HG03039 (cell line): Measurements from ENCODE around the gene SLC15A1.

Experiments
- ATAC-seq: cut with Tn5 transposase; IDR thresholded peaks from one replicate; pipeline ENCODE4 v1.9.1; 2021; ENCODE audit warnings: mild to moderate bottlenecking, moderate library complexity; ENCODE audit not compliant: unreplicated experiment

SLC15A1 gene, protein sequence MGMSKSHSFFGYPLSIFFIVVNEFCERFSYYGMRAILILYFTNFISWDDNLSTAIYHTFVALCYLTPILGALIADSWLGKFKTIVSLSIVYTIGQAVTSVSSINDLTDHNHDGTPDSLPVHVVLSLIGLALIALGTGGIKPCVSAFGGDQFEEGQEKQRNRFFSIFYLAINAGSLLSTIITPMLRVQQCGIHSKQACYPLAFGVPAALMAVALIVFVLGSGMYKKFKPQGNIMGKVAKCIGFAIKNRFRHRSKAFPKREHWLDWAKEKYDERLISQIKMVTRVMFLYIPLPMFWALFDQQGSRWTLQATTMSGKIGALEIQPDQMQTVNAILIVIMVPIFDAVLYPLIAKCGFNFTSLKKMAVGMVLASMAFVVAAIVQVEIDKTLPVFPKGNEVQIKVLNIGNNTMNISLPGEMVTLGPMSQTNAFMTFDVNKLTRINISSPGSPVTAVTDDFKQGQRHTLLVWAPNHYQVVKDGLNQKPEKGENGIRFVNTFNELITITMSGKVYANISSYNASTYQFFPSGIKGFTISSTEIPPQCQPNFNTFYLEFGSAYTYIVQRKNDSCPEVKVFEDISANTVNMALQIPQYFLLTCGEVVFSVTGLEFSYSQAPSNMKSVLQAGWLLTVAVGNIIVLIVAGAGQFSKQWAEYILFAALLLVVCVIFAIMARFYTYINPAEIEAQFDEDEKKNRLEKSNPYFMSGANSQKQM

GRCh38 chr13:98752467-98753290 is at the start of gene SLC15A1:
Gene SLC15A1 (minus strand): TSS chr13:98752672. CDS start chr13:98752598, 74 bp downstream.
- no peak for ATAC-seq

DNA sequence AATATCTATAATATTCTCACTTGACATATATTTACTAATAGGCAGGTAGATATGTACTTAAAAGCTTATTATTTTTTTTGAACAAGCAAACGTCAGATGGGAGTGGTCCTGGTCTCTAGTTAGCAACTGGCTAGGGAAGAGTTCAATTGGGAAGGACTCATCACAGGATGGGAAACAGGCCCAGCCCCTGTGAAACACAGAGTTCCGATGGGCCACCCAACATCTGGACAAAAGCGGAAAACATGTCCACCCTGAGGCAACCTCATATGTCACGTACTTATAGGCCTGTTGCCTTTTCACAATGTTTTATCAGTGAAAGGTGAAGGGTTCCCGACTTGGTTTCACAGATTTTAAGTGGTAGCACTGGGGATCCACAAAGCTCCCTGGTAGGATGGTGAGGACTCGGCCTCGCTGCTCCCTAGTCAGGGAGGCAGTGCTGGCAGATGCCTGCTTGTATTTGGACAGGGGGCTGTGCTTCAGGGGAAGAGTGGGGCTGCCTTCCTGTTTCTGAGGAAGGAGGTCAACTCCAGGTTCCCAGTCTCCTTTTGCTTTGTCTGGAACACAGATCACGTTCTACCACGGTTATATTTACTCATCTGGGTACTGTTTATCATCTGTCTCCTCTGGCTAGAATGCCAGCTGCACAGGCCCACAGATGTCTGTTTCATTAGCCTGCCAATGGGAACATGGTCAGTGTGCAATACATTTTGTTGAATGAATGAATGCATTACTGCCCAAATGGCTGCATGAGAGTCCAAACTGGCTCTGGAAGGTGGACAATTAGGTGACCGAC is 49.4 kb upstream of the SLC15A1 start:
- no peak for ATAC-seq

GRCh38 chr13:98800078-98800477 is 47.6 kb upstream of the SLC15A1 start:
- no peak for ATAC-seq

DNA sequence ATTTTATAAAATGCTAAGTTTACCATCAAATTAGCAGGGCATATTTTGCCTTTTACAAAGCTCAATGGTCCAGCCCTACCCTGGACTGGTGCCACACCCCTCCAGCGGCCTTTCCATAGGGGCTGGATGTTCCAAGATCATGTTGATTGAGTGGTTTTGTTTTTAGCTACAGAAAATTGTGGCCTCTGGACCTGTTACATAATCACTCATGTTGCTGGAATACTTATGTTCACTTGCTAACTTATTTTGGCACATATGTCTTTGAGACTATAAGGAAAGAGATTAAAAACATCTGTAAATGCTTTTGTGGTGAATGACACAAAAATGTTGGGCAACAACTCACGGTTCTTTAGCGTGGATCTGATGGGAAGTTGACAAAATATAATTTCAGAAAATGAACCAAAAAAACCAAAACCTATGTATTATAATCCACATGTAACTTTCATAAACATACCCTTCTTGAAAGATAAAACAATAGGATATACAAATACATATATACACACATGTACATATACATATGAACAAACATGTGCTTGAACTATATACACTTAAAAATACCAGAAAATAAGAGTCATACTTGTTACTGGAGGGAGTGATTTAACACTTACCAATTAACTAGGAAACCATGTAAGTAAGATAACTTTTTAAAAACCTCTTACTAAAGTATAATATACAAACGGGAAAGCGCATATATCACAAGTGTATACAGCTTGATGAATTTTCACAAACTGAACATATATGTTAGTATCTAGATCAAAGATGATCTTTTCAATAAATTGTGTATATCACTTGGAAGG is 46.6 kb upstream of the SLC15A1 start:
- no peak for ATAC-seq

DNA sequence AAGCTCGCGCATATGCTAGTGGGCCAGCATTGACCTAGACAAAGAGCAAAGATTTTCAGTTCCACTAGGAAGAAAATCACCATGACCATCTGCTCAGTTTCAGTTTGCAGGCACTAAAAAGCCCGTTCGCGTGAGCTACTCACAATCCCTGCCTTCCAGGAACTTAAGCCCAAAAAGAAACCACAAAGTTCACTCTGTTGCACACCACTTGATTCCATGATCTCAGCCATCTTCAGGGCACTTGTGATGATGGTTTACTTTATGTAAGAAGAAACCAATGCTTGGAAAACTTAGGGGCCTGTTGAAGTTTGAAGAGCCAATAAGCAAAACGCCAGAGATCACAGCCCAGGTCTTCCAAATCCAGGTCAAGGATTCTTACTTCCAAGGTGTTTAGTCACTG is 45.0 kb upstream of the SLC15A1 start:
- no peak for ATAC-seq

GRCh38 chr13:98796798-98797197 is 44.3 kb upstream of the SLC15A1 start:
- ATAC-seq = no peak

DNA sequence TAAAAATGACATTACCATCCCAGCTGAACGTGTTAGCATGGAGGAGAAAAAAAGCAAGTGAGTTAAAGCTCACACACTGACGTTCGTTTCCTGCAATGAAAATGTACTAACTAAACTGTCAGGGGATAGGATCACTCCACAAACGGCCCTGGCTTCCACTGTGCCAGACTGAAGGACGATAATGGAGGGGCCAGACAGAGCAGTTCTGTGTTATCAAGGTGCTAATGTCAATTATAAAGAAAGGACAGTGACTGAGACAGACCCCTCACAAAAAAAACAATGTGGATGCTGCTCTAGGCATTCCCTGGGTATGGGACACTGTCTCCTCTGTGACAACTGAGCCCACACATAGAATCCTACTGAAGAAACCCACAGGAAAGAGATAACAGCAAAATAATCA is 43.7 kb upstream of the SLC15A1 start:
- ATAC-seq = no peak

GRCh38 chr13:98795220-98795619 is 42.7 kb upstream of the SLC15A1 start:
- no peak for ATAC-seq

DNA sequence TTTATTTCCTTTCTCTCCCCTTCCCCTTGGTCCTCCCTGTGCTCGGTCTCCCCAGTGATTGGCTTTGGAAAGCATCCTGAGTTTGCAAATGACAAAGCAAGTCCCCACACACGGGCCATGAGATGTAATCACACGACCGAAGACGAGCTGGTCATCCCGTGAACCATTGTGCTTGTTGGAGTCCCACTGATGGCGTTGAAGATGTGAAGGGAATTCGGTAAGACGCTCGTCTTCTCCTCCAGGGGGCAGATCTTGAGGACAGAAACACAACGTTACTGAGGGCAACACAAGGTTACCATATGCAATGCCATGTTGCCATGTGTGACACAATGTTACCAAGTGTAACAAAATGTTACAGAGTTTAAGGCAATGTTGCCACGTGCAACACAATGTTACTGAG is 42.0 kb upstream of the SLC15A1 start:
- ATAC-seq = no peak

GRCh38 chr13:98792785-98793495 is 40.5 kb upstream of the SLC15A1 start:
- no peak for ATAC-seq

GRCh38 chr13:98792321-98792720 is 39.8 kb upstream of the SLC15A1 start:
- no peak for ATAC-seq

DNA sequence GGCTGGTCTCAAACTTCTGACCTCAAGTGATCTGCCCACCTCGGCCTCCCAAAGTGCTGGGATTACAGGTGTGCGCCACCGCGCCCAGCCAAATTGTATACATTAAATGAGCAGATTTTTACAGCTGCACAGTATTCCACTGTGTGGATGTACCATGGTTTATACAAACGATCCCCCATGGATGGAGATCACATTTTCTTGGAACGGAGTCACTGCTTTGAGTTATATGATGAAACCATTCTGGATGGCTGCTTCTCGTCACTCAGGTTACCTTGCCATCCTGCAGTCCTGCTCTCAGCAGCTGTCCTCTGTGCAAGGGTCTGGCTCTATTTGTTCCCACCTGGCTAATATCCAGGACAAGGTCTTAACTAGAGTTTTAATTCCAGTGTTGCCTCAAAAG is 39.1 kb upstream of the SLC15A1 start:
- no peak for ATAC-seq

DNA sequence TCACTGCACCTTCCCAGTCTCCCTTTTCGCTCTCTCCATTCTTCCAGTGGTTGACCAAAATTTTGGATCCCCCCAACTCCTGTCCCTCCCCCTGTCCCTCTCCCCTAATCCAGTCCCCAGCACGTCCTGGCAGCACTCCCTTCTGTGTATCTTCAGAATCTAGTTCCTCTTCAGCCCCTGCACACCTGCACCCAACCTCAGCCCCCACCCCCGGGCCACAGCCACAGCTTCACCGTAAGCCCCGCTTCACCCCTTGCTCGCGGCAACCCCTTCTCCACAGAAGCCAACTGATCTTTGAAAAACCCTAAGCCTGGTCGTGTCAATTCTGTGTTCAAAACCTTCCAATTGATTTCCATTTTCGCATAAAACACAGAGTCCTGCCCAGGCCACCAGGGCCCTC is 35.5 kb upstream of the SLC15A1 start:
- ATAC-seq = no peak

DNA sequence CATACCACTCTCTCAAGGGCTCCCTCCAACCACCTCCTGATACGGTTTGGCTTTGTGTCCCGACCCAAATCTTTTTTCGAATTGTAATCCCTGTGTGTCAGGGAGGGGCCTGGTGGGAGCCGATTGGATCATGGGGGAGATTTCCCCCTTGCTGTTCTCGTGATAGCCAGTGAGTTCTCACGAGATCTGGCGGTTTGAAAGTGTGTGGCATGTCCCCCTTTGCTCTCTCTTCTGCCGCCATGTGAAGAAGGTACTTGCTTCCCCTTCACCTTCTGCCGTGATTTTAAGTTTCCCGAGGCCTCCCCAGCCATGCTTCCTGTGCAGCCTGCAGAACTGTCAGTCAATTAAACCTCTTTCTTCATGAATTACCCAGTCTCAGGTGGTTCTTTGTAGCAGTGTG is 34.7 kb upstream of the SLC15A1 start:
- ATAC-seq = no peak

DNA sequence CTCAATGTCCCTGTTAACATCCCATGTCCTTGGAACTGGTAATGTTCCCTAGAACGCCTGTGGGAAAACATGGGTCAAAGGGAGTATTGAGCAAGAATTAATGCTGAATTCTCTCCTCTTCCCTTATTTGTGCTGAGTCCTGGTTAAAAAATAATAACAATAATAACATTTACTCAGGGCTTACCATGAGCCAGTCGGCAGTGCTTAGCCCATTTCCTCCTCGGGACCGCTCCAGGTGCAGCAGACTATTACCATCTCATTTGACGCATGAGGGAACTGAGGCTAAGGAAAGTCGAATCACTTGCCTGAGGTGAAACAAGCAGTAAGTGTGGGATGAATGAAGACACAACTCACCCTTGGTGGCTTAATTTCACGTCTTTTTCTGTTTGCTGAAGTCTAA is 33.6 kb upstream of the SLC15A1 start:
- no peak for ATAC-seq

- ATAC-seq = no peak
These were observed 32.9 kb upstream of the SLC15A1 start for GRCh38 chr13:98785405-98785804.

DNA sequence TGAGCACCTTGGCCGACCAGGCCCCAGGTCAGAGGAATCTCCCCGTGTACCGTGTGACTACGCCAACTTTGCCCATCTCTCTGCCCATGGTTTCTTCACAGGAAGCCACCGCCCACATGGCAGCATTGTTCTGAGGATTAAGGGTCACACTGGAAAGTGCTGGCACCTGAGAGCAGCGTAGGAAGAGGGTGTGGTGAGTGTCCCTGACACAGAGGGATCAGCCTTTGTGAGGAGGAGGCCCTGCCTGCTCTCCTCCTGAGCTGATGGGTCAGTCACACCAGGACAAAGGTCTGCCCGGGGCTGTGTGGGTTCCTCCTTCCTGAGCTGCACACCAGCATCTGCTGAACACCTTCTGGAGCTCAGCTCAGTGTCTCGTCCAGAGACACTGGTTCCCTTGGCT is 32.2 kb upstream of the SLC15A1 start:
- no peak for ATAC-seq

DNA sequence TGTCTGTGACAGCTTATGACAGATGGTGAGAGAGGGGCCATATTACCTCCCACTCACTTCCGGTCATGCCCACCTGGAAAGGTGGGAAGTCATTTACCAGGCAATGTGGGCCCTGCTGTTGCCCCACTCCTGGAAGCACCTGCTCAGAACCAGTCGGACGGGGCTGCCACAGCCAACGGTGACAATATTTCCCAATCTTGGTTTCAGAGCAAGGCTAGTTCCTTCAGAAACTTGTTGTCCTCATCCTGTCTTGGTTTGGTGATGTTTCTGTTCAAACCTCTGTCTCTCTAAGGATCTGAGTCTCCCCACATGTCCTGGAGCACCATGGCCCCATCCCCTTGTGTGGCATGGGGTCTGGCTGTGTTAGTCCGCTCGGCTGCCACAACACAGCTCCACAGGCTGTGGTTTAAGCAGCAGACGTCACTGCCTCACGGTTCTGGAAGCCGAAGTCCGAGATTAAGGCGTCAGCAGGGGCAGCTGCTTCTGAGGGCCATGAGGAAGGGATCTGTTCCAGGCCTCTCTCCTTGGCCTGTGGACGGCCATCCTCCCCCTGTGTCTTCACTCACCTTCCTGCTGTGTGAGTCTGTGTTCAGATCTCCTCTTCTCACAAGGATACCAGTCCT is 31.5 kb upstream of the SLC15A1 start:
- no peak for ATAC-seq

DNA sequence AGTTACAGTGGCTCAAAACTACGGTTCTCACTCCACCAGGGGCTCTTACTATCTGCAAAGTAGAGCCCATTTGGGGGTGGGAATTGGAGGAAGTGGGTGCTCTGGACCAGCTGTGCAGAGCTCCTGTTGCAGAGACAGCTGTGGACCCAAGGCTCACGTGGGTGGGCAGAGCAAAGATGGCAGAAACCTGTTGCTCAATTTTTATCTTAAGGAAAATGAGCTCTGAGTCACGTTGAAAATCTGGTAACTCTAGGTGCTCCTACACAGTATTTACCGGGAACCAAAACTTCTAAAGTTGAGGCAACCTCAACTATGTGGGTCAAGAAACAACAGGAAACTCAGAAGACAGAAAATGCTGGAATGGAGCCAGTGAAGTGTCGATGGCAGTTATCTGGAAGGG is 30.2 kb upstream of the SLC15A1 start:
- no peak for ATAC-seq
